SH-SY5Y (cell line): Measurements from ENCODE around the gene B3GAT1.

Experiments
- GATA2 ChIP-seq: IDR thresholded peaks from 2 replicates; pipeline ENCODE4 v1.6.1; 2011; ENCODE audit warnings: mild to moderate bottlenecking, low read depth, low read length
- GATA3 ChIP-seq: IDR thresholded peaks from 2 replicates; pipeline ENCODE4 v1.6.1; 2011; ENCODE audit warnings: low read depth, mild to moderate bottlenecking, low read length, moderate library complexity

- no peak for TF ChIP-seq GATA2
- no peak for TF ChIP-seq GATA3
These were observed 56.4 kb downstream of the B3GAT1 start for GRCh38 chr11:134355656-134356055.
